HL-60/S4 treated with retinoic acid at 250 ng/mL for 4 days and 3 days (cell line): Measurements from ENCODE around the gene C10orf71.

Experiments
- in situ Hi-C: fragments of 300-500 bp; cut with MboI; formaldehyde crosslinking; loops from 2 replicates; pipeline ENCODE4 v1.7.0; 2022; ENCODE audit warnings: low sequenced_read_pairs

C10orf71 gene

DNA sequence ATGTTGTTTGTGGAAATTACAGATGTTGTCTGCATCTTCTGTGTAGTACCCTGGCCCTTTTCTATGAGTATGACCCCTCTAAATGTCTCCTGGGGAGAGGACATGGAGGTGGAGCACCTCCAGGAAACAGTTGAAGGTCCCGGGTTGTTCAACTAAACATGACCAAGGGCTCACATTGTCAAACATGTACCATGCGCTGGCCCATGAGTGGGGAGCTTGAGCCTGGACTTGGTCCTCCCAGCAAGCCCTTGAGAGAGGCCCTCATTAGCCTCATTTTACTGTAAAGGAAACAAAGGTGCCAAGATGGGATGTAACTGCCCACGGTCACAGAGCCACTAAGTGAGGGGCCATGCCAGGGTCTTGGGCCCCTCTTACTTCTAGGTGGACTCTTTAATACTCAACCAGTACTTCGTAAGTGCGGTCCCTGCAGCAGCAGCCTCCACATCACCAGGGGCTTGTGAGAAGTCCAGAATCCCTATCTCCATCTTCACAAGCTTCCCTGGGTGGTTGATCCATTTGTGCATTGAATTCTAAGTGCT lies 31.2 kb downstream of the C10orf71 start:
- in situ Hi-C loops, result no loop called here

DNA sequence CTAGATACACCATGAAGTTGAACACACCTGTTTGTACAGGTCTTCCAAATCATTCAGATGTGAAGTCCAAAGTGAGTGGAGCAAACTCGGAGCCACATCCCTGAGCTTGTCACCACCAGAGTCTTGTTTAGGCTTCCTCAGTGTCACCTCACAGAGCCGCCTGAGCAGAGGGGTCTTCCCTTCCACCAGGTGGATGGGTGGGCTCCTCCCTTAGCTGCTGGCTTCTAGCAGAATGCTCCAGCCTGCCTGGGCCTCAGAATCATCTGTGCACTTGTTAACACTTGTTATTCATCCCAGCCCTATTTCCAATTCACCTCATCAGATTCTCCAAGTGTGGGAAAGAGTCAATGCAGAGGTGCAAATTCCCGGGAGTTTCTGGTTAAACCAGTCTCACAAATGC lies 32.5 kb downstream of the C10orf71 start:
- in situ Hi-C loops, result no loop called here

DNA sequence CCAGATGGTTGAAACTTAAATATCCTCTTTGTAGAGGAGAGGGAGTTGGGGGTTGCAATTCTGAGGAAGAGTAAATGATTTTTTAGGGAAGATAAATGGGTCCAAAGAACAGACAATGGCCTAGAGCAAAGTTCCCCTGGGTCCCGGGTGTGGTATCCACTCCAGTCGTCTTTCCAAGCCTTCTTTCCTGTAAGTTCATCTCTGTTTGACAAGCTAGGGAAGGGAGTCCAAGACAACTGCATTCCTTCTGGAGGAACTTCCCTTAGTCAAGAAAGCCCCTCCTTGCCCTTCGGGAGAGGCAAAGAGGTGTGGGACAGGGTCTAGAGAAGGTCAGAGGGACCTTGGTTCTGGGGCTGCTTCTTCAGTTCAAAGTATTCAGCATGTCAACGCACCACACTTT lies 33.4 kb downstream of the C10orf71 start:
- in situ Hi-C loops, result no loop called here

GRCh38 chr10:49332768-49333167 lies 33.8 kb downstream of the C10orf71 start:
- in situ Hi-C loops, result no loop called here

GRCh38 chr10:49333192-49333591 lies 34.2 kb downstream of the C10orf71 start:
- in situ Hi-C loops, result no loop called here

- in situ Hi-C loops, result no loop called here
Observed at GRCh38 chr10:49334964-49335363, 36.0 kb downstream of the C10orf71 start.

DNA sequence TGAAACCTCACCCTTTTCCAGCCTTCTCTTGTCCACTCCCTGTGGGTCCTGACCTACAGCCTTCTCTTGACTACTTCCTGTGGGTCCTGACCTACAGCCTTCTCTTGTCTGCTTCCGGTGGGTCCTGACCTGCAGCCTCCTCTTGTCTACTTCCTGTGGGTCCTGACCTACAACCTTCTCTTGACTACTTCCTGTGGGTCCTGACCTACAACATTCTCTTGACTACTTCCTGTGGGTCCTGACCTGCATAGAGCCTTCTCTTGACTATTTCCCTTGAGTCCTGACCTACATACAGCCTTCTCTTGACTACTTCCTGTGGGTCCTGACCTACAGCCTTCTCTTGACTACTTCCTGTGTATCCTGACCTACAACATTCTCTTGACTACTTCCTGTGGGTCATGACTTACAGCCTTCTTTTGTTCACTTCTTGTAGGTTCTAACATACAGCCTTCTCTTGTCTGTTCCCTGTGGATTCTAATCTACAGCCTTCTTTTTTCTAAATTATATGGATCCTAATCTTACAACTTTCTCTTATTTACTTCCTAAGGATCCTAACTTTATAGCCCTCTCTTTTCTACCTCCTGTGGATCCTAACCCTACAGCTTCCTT lies 36.5 kb downstream of the C10orf71 start:
- in situ Hi-C loops, result no loop called here

GRCh38 chr10:49338604-49339003 lies 39.6 kb downstream of the C10orf71 start:
- in situ Hi-C loops, result no loop called here

- in situ Hi-C loops, result no loop called here
Observed at GRCh38 chr10:49344840-49345239, 45.9 kb downstream of the C10orf71 start.

GRCh38 chr10:49347342-49347741 lies 48.4 kb downstream of the C10orf71 start:
- in situ Hi-C loops, result no loop called here

DNA sequence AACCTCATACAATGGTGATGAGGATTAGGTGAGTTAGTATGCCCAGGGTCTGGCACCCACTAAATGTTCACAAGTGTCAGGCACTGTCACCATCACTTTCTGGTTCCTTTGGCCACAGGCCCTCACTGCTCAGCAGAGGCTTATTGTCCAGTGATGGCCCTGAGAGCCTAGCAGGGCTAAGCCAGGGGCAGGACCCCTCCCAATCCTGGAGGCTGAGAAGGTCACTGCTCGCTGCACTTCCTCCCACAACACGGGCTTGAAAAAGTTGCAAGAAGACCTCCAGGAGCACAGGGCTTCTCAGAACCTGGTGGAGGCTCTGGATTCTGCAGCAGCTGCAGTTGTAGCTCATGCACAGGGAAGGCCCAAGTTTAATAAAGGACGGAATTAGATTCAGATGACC lies 48.9 kb downstream of the C10orf71 start:
- in situ Hi-C loops, result no loop called here

DNA sequence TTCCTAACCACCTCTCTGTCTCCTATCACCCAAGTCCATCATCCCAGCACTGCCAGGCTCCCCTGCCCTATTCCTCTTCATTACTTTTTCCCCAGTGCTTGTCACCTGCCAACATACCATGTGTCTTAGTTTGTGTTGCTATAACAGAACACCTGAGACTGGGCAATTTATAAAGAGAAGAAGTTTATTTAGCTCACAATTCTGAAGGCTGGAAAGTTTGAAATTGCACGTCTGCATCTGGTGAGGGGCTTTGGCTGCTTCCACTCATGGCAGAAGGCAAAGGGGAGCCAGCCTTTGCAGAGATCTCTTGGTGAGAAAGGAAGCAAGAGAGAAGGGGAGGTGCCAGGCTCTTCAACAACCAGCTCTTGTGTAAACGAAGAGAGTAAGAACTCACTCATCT lies 49.6 kb downstream of the C10orf71 start:
- in situ Hi-C loops, result no loop called here

GRCh38 chr10:49349390-49349789 lies 50.4 kb downstream of the C10orf71 start:
- in situ Hi-C loops, result no loop called here

DNA sequence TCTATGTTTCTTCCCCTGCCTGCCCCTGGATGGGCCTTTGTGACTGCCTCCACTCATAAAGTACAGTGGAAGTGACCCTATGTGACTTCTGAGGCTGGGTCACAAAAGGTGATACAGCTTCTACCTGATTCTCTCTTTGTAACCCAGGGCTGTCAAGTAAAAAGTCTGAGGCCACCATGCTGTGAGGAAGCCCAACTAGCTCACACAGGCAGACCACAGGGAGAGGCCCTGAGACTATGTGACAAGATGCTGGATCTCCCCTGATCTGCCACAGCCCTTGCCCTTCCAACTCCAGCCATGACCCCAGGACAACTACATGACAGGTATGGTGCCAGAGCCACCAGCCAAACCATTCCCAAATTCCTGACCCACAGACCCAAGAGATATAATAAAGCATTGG lies 51.2 kb downstream of the C10orf71 start:
- in situ Hi-C loops, result no loop called here

- in situ Hi-C loops, result no loop called here
Observed at GRCh38 chr10:49350846-49351532, 52.0 kb downstream of the C10orf71 start.

DNA sequence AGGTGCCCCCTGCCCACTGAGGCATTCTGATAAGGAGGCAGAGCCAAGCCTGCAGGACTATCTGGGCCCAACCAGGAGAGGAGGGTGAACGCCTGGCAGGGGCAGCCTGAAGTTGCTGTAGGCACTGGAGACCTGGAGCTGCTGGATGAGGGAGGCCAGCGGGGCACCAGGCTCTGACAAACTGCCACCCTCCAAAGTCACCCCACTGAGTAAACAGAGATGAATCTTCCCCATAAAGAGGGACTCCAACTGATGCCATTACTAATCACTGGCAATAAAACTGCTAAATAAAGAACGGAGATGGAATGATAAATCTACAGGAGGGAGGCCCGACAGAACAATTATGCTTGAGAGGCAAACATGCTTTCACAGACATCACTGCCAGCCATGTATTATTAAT lies 52.7 kb downstream of the C10orf71 start:
- in situ Hi-C loops, result no loop called here

DNA sequence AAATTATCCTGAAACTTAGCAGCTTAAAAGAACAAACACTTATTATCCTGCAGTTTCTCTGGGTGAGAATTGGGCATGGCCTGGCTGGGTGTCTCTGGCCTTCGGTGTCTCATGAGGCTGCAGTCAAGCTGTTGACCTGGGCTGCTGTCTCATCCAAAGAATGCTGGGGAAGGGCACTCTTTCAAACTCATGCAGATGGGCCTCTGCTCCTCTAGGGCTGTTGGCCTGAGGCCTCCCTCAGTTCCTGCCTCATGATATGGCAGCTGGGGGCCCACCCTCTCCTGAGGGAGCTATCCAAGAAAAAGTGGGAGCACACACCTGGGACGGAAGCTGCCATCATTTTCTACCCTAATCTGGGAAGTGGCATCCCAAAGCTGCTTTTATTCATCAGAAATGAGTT lies 53.4 kb downstream of the C10orf71 start:
- in situ Hi-C loops, result no loop called here

DNA sequence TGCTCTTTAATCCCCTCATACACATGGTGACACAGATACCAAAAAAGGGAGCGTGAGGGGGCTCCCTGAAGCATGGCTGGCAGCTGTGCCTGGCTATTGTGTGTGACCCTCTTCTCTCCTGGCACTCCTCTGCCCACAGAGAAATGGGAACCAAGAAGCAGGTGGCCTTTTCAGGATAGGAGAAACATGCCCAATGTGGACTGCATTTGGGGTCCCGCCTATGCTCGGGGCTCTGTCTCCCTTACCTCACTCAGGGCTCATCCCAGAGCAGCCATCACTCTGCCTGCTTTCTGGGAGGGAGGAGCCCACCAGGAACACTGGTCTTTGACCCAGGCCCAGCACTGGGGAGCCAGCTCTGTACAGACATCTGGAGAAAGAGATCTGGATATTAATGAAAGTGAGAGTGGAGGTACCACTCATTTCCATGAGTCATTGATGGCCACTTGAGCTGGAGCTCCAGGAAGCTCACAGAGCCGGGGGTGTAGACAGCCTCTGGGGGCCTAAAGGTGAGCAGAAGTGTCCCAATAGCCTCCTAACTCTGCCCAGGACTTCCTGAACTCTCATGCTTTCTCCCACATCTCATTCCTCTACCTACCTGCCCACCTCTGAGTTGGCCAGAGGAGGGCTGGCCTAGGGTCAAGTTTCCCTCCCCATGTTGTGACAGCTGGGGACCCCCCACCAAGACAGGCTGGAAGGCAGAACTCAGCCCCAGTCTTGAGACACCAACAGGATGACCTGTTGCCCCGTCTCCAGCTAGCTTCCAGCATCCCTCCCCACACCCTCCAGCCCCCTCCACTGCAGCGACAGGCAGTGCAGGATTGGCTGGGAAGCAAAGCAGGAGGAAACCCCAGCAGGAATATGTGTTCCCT lies 54.3 kb downstream of the C10orf71 start:
- in situ Hi-C loops, result no loop called here

GRCh38 chr10:49353895-49354566 lies 55.1 kb downstream of the C10orf71 start:
- in situ Hi-C loops, result no loop called here

GRCh38 chr10:49354593-49354992 lies 55.6 kb downstream of the C10orf71 start:
- in situ Hi-C loops, result no loop called here

GRCh38 chr10:49355221-49355620 lies 56.3 kb downstream of the C10orf71 start:
- in situ Hi-C loops, result no loop called here
